HG03469 (cell line): ENCODE measurements around the gene CELF2.

Experiments
- ATAC-seq: cut with Tn5 transposase; IDR thresholded peaks from one replicate; pipeline ENCODE4 v1.9.1; 2021; ENCODE audit warnings: mild to moderate bottlenecking, moderate library complexity, moderate number of reproducible peaks; ENCODE audit not compliant: unreplicated experiment

The CELF2 gene

DNA sequence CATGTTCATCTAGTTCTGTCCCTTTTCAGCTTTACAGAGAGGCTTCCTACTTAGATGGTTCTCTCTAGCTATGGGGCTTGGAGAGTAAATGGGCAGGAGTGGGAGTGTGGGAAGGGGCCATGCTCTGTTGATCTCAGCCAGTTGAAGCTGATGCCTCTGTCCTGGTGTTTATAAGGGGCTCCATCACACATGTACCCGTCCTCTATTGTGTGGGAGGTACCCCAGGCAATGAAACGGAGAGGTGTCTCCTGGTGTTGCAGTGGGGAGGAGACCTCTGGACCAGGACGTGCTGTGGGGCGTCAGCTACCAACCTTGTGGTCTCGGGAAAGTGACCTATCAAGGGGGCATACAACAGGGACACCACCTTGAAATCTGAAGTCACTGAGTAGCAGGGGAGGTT lies 173.5 kb downstream of the CELF2 start:
- ATAC-seq: no peak

GRCh38 chr10:11191678-11192077 lies 174.0 kb downstream of the CELF2 start:
- ATAC-seq: no peak

GRCh38 chr10:11192304-11193000 lies 174.8 kb downstream of the CELF2 start:
- no peak for ATAC-seq

DNA sequence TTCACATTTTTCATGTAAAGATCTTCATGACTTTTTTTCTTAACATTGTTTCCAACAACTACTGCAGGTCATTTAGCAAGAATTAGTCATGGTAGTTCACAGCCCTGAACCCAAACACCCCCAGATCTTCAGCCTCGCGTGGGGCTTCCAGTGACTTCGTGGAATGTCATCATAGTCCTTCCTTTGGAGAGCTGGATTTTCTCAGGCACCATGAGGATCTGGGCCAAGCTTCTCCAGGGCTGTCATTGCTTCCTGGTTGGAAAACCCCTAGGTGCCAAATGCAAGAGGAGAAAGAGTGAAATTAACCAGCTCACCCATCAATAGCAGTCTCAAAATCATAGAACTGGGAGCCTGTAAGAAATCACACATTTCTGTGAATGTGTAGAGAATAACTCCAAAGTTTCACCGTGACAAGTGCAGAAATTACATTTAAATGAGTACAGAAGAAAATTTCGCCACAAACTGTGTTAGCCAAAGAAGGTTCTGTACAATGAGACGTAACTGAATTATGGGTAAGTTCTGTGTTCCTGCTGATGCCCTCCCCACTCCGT lies 175.4 kb downstream of the CELF2 start:
- no peak for ATAC-seq

GRCh38 chr10:11194859-11195586 lies 177.4 kb downstream of the CELF2 start:
- ATAC-seq: peak; percentile 34

- no peak for ATAC-seq
These were observed 178.0 kb downstream of the CELF2 start for GRCh38 chr10:11195623-11196022.

GRCh38 chr10:11197266-11197712 lies 179.6 kb downstream of the CELF2 start:
- peak; percentile 59 for ATAC-seq

DNA sequence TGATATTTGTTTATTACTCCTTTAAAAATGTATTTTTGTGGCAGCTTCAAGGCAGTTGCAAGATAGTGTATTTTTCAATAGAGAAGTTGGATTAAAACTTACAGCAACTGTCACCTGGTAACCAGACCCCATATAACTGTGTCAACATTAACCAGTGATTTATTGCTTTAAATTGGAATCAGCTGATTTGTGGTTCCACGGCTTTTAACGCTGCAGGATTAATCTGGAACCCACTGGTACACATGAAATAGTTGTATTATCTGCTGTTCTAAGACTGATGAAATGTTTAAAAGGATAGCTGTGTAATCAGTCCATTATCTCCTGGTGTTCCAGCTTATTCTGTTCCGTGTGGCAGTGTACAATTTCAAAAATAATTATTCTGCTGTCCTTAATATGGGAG lies 180.2 kb downstream of the CELF2 start:
- no peak for ATAC-seq

DNA sequence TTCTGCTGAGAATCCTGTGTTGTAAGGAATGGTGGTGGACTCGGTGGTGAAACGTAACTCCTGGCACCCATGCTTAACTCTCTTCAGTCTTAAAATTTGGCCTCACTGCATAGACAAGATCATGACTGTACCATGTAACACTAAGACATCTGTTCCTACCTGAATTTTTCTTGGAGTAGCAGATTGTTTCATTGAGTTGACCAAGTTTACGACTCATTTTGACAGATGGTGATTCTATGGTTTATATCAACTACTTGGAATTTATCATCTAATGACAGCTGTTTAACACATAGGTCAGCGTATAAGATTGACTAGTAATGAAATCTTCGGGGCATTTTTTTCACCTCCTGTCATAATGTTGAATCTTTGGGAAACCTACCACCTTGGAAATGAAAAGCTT lies 184.2 kb downstream of the CELF2 start:
- ATAC-seq: no peak

GRCh38 chr10:11204351-11204942 lies 186.8 kb downstream of the CELF2 start:
- ATAC-seq: no peak

DNA sequence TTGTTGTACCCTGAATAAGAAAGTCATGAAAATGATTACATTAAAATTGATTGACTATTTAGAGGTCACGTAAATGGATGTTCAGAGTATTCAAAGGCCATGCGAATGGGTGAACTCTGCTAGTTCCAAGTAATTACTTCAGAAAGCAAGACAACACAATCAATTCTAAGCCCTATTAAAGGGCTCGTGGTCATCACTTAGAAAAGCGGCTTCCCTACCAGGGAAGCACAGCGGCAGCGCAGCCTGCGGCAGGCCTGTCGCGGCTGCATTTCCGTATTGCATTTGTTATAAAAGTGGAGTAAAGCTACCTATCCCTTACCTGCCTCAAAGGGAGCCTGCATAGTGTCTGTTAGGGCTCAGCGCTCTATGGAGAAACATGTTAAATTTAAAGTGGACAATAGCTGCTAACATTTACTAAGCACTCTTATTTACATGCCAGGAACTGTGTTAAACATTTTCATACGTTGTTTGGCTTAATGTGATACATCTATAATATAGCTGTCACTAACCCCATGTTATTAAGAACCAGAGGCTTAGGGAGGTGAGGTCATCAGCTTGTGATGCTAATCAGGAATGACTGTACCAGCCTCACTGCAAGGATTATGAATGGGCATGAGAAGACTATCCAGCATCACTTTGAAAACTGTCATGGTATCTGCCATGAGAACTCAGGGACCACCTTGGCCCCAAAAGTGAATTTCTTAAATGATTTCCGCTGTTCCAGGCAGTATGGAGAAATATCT lies 187.5 kb downstream of the CELF2 start:
- no peak for ATAC-seq

GRCh38 chr10:11206676-11207559 lies 189.2 kb downstream of the CELF2 start:
- no peak for ATAC-seq

GRCh38 chr10:11207560-11207844 lies 189.8 kb downstream of the CELF2 start:
- ATAC-seq: no peak

- no peak for ATAC-seq
These were observed 190.6 kb downstream of the CELF2 start for GRCh38 chr10:11208243-11208642.

DNA sequence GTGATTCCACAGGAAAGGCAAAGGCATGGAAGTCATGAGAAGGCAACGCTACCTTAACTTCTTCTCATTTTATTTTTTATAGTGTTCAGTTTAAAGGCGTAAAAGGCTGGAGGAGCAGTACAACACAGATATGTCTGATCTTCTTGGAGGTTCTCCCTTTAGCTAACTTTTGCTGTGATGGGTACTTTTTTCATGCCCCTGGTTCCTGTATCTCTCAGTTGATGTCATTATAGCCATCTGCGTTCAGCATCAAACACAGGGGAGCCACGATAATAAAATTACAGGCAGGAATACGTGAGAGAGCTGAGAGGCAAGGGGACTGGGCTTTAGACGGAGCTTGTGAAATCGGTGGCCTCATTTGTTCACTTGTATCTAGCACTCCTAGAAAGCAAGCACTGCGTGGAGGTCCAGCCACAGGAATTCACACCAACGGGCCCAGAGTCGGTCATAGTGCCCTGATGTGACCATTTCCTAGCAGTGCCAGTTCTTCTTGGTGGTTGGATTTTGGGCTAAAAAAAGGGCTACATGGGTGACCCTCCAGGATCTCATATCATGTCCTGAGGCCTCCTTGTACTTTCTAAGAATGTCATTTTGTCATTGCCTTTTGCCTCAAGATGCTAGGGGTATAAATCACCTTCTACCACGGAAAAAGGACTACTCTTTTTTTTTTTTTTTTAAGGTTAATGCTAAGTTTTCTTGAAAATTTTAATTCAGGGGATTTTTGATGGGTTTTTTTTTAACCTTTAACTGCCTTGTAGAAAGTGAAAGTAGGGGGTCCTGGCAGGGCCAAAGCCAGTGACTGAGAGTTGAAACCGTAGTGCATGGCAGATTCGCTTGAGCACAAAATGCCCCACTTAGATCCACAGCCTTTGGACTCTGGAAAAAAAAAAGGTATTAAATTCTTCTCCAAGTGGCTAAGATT lies 191.5 kb downstream of the CELF2 start:
- ATAC-seq: peak; percentile 41

GRCh38 chr10:11209830-11210181 lies 192.1 kb downstream of the CELF2 start:
- ATAC-seq: peak; percentile 19

DNA sequence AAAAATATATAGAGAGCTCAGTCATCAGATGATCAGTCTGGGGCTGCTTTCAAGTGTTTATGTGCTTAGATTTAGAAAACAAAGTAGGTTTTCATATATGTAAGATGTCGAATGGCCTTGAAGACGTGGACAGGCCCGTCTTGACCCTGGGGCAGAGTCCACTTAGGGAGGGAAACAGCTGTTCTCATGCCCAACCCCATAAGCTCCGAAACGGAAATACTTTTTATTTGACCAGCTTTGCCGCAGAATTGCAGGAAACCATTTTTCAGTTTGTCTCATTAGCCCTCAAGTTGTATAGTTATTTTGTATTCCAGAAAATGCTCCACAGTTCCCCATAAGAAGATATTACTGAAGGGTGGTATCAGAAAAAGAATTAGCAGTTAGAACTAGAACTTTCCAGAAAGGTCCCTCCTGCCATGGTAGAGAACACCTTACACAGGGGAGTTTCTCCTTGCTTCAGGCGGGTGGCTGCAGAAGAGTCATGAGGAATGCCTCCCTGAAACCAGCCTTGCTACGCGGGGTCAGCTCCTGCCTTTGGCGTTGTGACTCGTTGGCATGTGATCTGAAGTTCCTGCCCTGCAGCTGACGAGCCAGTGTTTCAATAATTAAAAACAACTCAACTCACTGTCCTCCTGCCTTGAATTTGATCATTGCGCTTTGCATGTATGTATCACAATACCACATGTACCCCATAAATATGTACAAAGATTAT lies 192.7 kb downstream of the CELF2 start:
- no peak for ATAC-seq

- ATAC-seq: no peak
These were observed 194.8 kb downstream of the CELF2 start for GRCh38 chr10:11212288-11213085.
